ENCODE results near the gene NGF. TPM values are rescaled to one million over a fixed set of nuclear protein-coding genes. Genes with fewer than 3 reads are reported as not detected.

NGF gene
- total RNA-seq, 1 donor from 2014 or later: 0.78 TPM

GRCh38 chr1:115308969-115309368, 29.1 kb downstream of the NGF start:
- no peak for DNase-seq

GRCh38 chr1:115307661-115308060, 30.4 kb downstream of the NGF start:
- DNase-seq: no peak

GRCh38 chr1:115306146-115306545, 31.9 kb downstream of the NGF start:
- DNase-seq: no peak

GRCh38 chr1:115303364-115303763, 34.7 kb downstream of the NGF start:
- DNase-seq: no peak

- DNase-seq: no peak
Observed at GRCh38 chr1:115302390-115302961, 35.6 kb downstream of the NGF start.

GRCh38 chr1:115301438-115302020, 36.5 kb downstream of the NGF start:
- DNase-seq: peak; percentile 39

- DNase-seq: no peak
Observed at GRCh38 chr1:115300087-115300876, 37.8 kb downstream of the NGF start.

- no peak for DNase-seq
Observed at GRCh38 chr1:115299266-115299665, 38.8 kb downstream of the NGF start.

- no peak for DNase-seq
Observed at GRCh38 chr1:115296981-115297380, 41.1 kb downstream of the NGF start.

- DNase-seq: no peak
Observed at GRCh38 chr1:115295904-115296696, 41.9 kb downstream of the NGF start.

- no peak for DNase-seq
Observed at GRCh38 chr1:115293899-115294298, 44.1 kb downstream of the NGF start.

- no peak for DNase-seq
Observed at GRCh38 chr1:115293006-115293405, 45.0 kb downstream of the NGF start.

GRCh38 chr1:115291741-115292140, 46.3 kb downstream of the NGF start:
- no peak for DNase-seq

GRCh38 chr1:115289940-115290339, 48.1 kb downstream of the NGF start:
- DNase-seq: no peak

- DNase-seq: no peak
Observed at GRCh38 chr1:115288591-115289198, 49.4 kb downstream of the NGF start.

GRCh38 chr1:115286431-115287205, 51.4 kb downstream of the NGF start:
- DNase-seq: no peak

GRCh38 chr1:115284209-115284608, 53.8 kb downstream of the NGF start:
- no peak for DNase-seq

GRCh38 chr1:115283681-115284146, 54.3 kb downstream of the NGF start:
- no peak for DNase-seq

- no peak for DNase-seq
Observed at GRCh38 chr1:115283249-115283648, 54.8 kb downstream of the NGF start.

- DNase-seq: peak; percentile 1
Observed at GRCh38 chr1:115282807-115283208, 55.2 kb downstream of the NGF start.

- no peak for DNase-seq
Observed at GRCh38 chr1:115281143-115281542, 56.9 kb downstream of the NGF start.

- no peak for DNase-seq
Observed at GRCh38 chr1:115280064-115280463, 58.0 kb downstream of the NGF start.

All from occipital lobe (tissue), 2 donors.